ENCODE measurements around the gene CORIN. TPM values are rescaled to one million over a fixed set of nuclear protein-coding genes. Genes with fewer than 3 reads are reported as not detected.

CORIN gene
- polyA plus RNA-seq, 1 donor from 2014 or later = 0.25 TPM

DNA sequence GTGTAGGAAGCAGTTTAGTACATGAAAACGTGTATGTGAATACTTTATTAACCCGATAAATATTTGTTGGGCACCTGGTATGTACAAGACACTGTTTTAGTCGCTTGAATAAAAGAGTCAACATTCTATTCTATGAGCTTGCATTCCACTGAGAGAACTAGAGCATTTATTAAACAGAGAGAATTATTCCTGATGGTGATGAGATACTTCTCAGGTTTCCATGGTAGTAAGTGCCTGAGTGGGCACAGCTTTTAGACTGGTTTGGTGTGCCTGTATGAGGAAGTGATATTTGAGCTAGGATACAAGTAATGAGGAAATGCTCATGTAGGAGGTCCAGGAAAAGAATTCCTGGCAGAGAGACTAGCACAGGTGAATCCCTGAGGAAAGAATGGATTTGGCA, 258.6 kb downstream of the CORIN start:
- no peak overlapping the region for H3K4me2 ChIP-seq (ENCODE audit: low read length)
- no peaks in the 10 kb centered on the region for H4K20me1 ChIP-seq (ENCODE audit: insufficient read depth)
- H3K27me3 ChIP-seq (ENCODE audit: insufficient read depth, low read depth, low read length) = no peaks in the 10 kb centered on the region
- H3K9me2 ChIP-seq (ENCODE audit: insufficient read depth, low read length) = no peaks in the 10 kb centered on the region
- H3K9me3 ChIP-seq (ENCODE audit: low read length) = no peaks in the 10 kb centered on the region
- no peak overlapping the region for H3K27ac ChIP-seq (ENCODE audit: low read length)
- no peaks in the 10 kb centered on the region for H3F3A ChIP-seq (ENCODE audit: insufficient read depth, low read length, poor library complexity, severe bottlenecking)
- no peak for TF ChIP-seq MXI1 (conservative IDR thresholded peaks at IDR 0.05; ENCODE audit: poor library complexity, severe bottlenecking)
- TF ChIP-seq POLR2AphosphoS5 (IDR thresholded peaks at IDR 0.05) = no peak
- H3K9ac ChIP-seq (ENCODE audit: low read length) = no peak overlapping the region
- no peaks in the 10 kb centered on the region for H3K36me3 ChIP-seq (ENCODE audit: insufficient read depth, low read length)
- no peaks in the 10 kb centered on the region for H3K79me2 ChIP-seq (replicated peaks; ENCODE audit: insufficient read depth, low read length)
- H2AFZ ChIP-seq (ENCODE audit: low read depth, low read length) = no peak overlapping the region
- no peak overlapping the region for H3K4me3 ChIP-seq (ENCODE audit: low read length)

DNA sequence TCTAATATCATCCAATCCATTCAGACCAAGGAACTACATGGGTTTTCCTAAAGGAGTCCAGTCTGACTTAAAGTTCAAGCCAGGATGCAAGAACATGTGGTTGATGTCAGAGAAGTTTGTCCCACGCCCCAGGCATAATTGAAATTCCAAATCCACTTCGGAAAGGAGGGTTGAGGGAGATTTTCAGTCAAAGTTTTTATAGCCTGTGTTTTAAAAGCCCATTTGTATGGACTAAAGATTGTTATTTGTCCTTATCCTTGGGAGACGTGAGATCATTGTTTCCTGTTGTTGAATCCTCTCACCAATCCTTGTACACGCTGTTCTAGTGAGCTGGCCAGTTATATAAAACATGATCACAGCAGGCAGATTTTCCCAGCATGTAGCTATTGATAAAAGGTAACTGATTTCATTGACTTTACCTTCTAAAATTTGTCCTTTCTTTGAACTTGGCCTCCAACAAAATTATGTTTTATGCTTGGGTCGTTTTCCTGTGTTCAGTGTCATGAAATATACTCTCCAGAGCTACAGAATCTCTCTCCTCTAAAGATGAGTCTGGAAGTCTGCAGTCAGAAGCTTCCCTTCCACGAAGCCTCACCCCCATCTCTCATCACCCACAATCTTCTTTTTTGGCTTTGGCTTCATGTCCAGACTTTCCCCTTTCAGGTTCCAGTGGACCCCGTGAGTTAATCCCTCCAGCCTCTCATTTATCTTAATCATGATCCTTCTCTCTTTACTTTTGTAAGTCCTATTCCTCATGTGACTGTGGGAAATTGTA, 259.9 kb downstream of the CORIN start:
- Histone ChIP-seq H3K4me2 (ENCODE audit: low read length) (no peak overlapping the region), H3K36me3 (ENCODE audit: insufficient read depth, low read length) (no peaks in the 10 kb centered on the region), H4K20me1 (ENCODE audit: insufficient read depth) (no peaks in the 10 kb centered on the region), H2AFZ (ENCODE audit: low read depth, low read length) (no peak overlapping the region), H3K27ac (ENCODE audit: low read length) (no peak overlapping the region), H3K4me3 (ENCODE audit: low read length) (no peak overlapping the region), H3K27me3 (ENCODE audit: insufficient read depth, low read depth, low read length) (no peaks in the 10 kb centered on the region), H3F3A (ENCODE audit: insufficient read depth, low read length, poor library complexity, severe bottlenecking) (no peaks in the 10 kb centered on the region), H3K9me3 (ENCODE audit: low read length) (no peaks in the 10 kb centered on the region), H3K79me2 (replicated peaks; ENCODE audit: insufficient read depth, low read length) (no peaks in the 10 kb centered on the region), H3K9me2 (ENCODE audit: insufficient read depth, low read length) (no peaks in the 10 kb centered on the region), H3K9ac (ENCODE audit: low read length) (no peak overlapping the region)
- TF ChIP-seq EZH2 (IDR thresholded peaks at IDR 0.05; ENCODE audit: borderline replicate concordance, insufficient read depth, low read length, poor library complexity, severe bottlenecking) (no peak), POLR2AphosphoS5 (IDR thresholded peaks at IDR 0.05) (no peak), RAD21 (conservative IDR thresholded peaks at IDR 0.05) (no peak), MXI1 (conservative IDR thresholded peaks at IDR 0.05; ENCODE audit: poor library complexity, severe bottlenecking) (no peak), EP300 (conservative IDR thresholded peaks at IDR 0.05; ENCODE audit: poor library complexity, severe bottlenecking) (no peak), SMC3 (conservative IDR thresholded peaks at IDR 0.05; ENCODE audit: poor library complexity) (no peak), TAF1 (IDR thresholded peaks at IDR 0.05; ENCODE audit: low read depth) (no peak)
- TF ChIP-seq, protein P1, sequence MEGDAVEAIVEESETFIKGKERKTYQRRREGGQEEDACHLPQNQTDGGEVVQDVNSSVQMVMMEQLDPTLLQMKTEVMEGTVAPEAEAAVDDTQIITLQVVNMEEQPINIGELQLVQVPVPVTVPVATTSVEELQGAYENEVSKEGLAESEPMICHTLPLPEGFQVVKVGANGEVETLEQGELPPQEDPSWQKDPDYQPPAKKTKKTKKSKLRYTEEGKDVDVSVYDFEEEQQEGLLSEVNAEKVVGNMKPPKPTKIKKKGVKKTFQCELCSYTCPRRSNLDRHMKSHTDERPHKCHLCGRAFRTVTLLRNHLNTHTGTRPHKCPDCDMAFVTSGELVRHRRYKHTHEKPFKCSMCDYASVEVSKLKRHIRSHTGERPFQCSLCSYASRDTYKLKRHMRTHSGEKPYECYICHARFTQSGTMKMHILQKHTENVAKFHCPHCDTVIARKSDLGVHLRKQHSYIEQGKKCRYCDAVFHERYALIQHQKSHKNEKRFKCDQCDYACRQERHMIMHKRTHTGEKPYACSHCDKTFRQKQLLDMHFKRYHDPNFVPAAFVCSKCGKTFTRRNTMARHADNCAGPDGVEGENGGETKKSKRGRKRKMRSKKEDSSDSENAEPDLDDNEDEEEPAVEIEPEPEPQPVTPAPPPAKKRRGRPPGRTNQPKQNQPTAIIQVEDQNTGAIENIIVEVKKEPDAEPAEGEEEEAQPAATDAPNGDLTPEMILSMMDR (IDR thresholded peaks at IDR 0.05; ENCODE audit: poor library complexity, severe bottlenecking) = no peak
- TF ChIP-seq, protein P2, sequence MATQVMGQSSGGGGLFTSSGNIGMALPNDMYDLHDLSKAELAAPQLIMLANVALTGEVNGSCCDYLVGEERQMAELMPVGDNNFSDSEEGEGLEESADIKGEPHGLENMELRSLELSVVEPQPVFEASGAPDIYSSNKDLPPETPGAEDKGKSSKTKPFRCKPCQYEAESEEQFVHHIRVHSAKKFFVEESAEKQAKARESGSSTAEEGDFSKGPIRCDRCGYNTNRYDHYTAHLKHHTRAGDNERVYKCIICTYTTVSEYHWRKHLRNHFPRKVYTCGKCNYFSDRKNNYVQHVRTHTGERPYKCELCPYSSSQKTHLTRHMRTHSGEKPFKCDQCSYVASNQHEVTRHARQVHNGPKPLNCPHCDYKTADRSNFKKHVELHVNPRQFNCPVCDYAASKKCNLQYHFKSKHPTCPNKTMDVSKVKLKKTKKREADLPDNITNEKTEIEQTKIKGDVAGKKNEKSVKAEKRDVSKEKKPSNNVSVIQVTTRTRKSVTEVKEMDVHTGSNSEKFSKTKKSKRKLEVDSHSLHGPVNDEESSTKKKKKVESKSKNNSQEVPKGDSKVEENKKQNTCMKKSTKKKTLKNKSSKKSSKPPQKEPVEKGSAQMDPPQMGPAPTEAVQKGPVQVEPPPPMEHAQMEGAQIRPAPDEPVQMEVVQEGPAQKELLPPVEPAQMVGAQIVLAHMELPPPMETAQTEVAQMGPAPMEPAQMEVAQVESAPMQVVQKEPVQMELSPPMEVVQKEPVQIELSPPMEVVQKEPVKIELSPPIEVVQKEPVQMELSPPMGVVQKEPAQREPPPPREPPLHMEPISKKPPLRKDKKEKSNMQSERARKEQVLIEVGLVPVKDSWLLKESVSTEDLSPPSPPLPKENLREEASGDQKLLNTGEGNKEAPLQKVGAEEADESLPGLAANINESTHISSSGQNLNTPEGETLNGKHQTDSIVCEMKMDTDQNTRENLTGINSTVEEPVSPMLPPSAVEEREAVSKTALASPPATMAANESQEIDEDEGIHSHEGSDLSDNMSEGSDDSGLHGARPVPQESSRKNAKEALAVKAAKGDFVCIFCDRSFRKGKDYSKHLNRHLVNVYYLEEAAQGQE (IDR thresholded peaks at IDR 0.05; ENCODE audit: borderline replicate concordance) = no peak
